Measurements from ENCODE around the gene TBC1D22A.
A peak's percentile ranks its signal among the peaks of the same experiment; 100 is the strongest.
"Not testable (repeated sequence)": the region's sequence is repeated elsewhere in the genome, so short reads cannot be mapped to it uniquely, and the experiment has no call there.

The TBC1D22A gene

DNA sequence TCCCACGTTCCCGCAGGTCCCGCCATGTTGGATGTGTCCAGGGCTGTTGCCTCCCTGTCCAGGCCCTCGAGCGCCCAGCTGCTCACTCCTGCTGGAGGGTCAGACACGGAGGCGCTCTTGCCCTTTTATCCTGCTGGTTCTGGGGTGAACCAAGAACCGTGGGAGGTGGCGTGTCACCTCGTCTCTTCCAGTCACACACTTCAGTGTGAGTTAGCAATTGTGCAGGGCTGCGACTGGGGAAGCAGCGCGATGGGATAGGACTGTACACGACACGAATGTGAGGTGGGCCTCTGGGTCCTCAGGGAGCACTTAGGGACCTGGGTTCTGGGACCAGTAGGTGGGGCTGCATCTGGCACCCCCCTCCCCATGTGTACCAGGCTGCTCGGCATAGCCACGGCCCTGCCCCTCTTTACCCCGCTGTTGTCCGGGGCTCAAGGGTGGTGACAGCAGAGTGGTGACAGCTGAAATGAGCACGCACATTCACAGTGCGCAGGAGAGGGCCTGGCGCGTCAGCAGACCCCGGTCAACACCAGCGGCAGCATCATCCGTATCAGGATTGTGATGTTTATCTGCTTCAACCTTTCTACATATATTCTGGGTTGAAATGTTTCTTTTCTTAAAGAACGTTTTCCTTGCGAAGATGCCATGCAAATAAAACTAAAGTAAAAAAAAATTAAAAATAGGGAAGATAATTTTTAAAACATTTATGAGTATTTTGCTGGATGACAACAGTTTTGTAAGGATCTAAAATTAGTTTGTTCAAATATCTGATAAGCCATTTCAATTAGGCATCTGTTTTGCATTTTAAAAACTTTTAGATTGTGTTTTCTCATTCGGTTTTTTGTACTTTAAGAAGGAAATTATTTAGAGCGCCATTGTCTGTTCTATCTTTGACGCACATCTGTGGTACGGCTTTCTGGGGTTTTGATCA lies 210.7 kb downstream of the TBC1D22A start:
- no peak for DNase-seq (ENCODE audit: low read depth in 2 of 2)

DNA sequence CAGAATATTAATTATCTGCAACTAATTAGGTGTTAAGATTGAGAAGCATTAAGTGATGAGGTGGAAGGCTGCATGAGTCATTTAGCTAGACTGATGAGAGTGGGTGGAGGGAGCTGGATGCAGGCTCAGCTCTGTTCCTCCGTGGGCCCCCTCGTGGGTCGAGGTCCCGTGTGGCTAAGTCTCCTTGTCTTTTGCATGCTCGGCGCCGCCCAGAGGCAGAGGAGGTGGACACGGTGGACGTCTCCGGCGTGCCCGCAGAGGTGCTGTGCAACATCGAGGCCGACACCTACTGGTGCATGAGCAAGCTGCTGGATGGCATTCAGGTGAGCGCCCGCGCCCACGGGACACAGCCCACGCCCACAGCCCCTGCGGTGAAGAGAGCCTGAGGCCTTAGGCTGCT lies 211.6 kb downstream of the TBC1D22A start:
- DNase-seq (ENCODE audit: low read depth in 2 of 2): no peak

DNA sequence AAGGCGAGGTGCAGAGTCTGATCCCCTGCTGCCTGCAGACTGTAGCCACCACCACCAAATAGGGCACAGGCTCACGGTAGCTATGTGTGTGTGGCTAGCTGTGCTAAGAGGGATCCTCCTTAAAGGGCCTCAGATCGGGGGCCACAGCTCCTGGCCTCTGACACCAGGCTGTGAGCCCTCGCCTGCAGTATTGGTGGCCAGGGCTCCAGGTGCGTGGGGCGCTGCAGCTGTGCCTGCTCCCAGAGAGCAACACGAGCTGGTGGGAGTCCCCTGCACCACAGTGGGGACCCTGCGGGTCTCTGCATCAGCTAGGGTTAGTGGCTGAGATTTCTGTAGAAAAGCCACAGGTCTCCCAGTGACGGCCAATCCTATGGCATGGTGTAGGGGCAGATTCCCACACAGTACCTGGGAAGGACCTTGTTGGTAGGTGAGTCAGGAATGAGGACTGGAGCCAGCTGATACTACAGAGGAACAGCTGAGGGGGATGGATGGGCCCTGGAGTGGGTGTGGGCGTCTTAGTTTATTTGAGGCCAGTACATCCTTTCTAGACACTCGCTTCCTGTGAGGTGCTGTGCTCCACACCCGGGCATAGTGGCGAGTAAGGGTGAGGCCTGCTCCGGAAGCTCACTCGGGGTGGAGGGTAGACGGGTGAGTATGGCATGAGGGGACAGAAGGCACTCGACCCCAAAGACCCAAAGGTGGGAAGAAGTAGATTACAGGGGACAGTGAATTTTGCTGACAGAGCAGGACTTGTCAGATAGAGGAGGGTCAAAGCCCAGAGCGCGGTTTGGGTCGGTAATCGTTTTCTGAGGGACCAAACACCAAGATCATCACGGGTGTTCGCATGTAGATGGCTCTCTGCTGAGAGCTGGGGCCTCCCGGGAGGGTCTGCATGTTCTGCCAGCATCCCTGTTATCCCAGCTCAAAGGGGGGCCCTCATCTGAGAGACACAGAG lies 212.5 kb downstream of the TBC1D22A start:
- DNase-seq (ENCODE audit: low read depth in 2 of 2): no peak

DNA sequence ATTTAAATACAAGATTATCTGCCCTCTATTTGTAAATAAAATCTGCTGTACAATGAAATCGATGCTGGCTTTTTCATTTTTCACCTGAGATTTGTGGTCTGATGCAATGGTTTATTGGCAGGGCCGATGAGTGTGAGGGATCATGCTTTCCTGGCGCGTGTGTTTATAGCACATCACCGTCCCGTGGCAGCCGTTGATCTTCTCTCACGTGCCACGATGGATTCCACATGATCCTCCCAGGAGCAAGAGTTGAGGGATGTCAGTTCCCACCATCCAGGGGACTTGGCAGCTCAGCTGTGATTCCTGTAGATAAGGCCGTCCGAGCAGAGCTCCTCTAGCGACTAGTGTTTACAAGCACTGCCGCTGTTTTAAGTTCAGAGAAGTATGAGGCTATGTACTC lies 213.7 kb downstream of the TBC1D22A start:
- no peak for DNase-seq (ENCODE audit: low read depth in 2 of 2)

DNA sequence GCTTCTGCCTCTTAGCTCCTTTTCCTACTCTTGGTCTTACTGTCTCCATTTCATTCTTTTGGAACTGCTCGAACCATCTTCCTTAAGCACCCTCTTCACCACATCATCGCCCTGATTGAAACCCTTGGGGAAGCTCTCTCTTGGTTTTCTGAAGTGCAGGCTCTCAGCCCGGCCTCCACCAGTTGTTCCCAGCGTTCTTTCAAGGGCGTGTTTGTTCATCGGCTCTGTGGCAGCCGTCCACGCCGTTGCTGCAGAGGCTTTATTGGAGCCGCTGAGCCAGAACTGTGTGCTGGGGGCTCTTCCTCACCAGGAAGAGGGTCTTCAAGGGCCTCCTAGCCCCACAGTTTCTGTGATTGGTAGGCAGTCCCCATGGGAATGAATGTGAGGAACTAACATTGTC lies 214.1 kb downstream of the TBC1D22A start:
- DNase-seq (ENCODE audit: low read depth in 2 of 2): no peak

DNA sequence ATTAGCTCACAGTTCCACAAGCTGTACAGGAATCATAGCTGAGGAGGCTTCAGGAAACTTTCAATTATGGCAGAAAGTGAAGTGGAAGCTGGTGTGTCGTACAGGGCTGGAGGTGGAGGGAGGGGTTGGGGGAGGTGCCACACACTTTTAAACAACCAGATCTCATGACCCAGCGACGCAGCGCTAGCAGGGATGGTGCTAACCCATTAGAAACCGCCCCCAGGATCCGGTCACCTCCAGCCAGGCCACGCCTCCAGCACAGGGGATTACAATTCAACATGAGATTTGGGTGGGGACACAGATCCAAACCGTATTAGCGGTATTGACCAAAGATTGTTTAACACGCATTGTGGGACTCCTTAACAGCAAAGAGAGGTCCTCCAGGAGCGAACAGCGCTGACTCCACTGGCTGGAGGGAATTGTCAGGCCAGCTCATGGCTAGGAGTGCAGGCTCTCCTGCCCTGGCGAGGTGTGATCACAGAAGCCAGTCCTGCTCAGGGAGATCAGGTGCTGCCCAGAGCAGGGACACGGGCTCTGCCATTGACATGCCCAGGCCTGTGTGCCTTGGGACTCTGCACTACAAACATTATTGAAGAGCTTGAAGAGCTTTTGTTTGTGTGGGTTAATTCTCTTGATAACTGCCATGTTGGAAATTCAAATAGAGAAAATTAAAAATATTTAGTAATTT lies 215.3 kb downstream of the TBC1D22A start:
- no peak for DNase-seq (ENCODE audit: low read depth in 2 of 2)

DNA sequence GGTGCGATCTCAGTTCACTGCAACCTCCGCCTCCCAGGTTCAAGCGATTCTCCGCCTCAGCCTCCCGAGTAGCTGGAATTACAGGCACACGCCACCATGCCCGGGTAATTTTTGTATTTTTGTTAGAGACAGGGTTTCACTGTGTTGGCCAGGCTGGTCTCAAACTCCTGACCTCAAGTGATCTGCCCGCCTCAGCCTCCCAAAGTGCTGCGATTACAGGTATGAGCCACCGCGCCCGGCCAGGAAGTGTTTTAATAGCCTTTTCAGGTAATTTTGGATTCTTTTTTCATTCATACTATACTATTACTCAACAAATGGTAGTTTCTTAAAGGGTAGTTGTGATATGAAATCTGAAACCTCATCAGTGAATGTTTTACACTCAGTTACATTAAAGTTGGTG lies 216.2 kb downstream of the TBC1D22A start:
- not testable (repeated sequence) for DNase-seq (ENCODE audit: low read depth in 2 of 2)

DNA sequence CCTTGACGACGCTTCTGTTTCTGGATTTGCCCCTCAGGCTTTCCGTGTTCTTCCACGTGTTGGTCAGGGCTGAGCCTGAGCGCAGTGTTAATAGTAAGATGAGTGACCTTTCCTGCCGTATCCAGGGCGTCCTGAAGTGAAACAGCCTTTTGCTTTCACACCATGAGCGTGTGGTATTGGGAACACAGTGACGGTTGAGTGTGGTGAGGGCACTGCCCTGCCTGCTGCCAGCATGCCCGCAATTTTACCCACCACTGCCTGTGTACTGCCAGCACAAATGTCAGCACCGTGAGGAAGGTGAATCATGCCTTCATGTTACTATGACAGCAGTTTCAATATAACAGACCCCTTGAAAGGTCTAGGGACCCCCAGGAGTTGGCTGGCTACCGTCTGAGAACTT lies 217.1 kb downstream of the TBC1D22A start:
- no peak for DNase-seq (ENCODE audit: low read depth in 2 of 2)

DNA sequence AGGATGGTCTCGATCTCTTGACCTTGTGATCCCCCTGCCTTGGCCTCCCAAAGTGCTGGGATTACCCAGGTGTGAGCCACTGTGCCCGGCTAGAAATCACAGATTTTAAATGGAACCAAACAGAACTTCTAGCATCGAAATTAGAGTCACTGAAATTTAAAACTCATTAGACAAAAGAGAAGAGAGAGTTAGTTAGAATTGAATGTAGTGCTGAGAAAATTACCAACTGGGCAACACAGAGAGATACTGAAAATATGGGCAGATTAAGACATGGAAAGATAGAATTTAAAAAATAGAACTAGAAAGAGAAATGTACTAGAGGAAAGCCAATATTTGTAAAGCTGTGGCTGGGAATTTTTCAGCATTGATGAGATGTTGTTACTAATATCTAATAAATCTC lies 217.9 kb downstream of the TBC1D22A start:
- DNase-seq (ENCODE audit: low read depth in 2 of 2): no peak

DNA sequence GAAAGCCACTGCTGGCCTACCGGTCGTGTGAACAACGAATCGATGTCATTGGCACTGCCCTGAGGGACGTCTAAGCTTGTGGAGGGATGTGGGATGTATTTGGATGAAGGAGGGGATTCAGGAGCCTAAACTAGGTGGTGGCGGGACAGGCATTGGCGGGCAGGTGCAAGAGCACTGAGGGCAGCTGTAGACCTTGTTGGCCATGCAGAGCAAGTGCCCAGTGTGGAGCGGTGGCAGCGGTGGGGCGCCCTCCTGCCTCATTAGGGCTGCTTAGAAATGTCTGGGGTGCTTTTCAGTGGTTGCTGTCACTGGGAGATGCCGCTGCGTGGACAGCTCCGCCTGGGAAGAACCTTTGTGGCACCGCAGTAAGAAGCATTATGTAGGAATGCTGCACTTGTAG lies 220.2 kb downstream of the TBC1D22A start:
- no peak for DNase-seq (ENCODE audit: low read depth in 2 of 2)

DNA sequence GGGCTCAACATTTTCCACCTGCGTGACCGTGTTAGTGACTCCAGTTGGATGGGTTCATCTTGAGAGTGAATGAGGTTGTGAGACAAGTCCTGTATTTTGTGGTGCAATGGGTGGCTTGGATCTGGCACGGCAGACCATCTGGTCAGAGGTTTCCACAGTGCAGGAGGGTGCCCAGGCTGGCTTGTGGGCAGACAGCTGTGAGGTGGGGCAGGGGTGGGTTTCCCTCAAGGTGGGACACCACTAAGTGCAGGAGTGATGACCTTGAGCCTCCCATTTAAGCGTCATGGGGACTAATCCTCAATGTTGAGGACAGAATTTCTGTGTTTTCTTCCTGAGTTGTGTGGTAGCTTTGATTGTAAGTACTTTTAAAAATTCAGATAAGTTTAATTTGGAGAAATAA lies 220.6 kb downstream of the TBC1D22A start:
- no peak for DNase-seq (ENCODE audit: low read depth in 2 of 2)

DNA sequence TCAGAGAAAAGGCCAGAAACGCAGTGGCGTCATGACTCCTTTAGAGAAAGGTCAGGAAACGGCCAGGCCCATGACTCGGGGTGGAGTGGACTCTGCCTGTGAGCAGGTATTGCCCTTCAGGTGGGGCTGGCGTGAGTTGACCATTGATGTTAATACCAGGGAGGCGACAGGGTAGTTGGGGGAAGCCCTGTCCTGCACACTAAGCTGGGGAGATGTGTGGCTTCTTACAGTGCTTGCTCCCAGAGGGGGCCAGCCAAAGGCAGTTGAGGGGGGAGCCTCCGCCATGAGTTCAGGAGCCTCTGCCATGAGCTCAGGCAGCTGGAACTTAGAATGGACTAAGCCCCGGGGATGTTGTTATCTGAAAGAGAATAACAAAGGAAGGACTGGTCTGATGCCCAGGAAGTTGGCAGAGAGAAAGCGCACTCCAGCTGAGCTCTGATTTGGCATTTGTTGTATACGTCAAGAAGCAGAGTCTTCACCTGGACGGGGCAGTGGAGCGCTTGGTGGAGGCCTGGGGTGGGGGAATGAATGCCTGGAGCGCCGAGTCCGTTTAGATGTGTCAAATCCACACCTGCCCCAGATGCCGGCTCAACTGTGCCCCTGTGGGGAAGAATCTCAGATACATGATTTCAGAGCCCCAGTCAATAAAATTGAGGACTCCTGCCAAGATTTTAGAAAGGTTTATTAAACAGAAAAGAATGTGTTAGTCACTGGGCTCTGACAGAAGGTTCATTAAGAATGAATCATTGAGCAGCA lies 222.5 kb downstream of the TBC1D22A start:
- peak; percentile 41 to 44 for DNase-seq (ENCODE audit: low read depth in 2 of 2)

DNA sequence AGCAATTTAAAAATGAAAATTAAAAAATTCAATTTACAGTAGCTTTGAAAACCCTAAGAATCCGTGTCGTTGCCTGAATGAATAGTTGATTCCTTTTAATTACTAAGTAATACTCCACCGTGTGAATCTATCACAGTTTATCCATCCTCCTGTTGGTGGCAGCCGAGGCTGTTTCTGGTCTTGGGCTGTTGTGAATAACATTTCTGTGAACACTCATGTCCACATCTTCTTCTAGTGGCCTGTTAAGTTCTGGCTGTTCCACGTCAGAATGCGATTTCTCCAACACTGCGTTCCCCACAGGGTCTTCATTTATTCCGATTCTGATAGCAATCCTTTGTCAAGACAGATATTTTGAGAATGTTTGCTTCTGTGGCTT lies 223.0 kb downstream of the TBC1D22A start:
- no peak for DNase-seq (ENCODE audit: low read depth in 2 of 2)

DNA sequence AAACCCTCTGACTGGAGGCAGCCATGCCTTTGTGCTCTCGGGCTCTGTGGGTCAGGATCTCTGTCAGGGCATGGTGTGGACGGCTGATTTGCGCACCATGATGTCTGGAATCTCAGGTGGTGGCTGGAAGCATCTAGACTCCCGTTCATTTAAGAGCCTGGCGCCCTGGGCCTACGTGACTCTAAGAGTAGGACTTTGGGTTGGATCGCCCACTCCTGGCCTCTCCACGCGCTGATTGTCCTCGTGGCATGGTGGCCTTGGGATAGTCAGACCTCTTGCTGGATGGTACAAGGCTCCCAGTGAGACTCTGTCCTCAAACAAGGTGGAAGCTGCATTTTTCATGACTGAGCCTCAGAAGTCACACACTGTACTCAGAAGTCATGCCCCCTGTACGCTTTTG lies 224.3 kb downstream of the TBC1D22A start:
- DNase-seq (ENCODE audit: low read depth in 2 of 2): no peak

DNA sequence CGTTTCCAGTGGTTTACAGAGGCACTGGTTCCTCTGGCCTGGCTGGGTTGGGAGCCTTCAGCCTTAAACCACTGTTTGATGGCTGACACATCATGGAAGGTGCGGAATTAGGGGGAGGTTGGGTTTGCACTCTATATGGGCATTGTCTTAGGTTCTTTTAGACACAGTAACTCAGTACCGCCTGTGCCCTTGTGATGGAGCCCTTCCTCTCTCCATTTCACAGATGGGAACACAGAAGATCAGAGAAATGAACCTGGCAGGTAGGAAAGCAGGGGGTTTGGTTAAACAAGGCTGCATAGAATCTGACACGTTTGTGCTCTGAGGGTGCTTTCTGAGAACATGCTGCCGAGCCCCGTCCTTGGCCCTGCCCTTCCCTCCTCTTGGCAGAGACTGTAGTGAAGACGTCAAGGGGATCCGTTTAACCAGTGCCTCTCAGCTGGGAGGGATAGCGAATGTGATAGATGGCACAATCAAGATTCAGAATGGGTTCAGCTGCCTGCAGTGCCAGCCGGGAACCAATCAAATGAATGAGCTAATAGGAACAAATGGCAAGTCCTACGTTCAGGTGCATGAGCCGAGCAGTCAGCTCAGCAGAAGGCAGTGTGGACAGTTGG lies 228.6 kb downstream of the TBC1D22A start:
- no peak for DNase-seq (ENCODE audit: low read depth in 2 of 2)

DNA sequence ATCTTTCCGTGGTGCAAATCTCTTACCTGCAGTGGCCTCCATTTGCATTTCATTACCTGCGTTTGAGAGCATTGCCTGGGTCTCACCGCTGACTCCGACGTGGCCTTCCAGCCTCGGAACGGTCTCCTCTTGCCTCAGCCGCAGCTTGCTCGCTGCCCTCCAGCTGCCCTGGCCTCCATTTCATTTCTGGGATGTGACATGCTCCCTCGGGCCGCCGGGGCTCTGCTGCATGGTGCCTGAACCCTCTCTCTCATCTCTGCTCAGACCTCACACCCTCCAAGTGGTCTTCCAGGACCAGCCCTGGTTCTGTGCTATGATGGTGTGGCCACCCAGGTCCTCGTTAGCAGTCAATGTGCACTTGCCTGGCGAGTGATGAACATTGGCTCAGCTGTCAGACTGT lies 229.2 kb downstream of the TBC1D22A start:
- DNase-seq (ENCODE audit: low read depth in 2 of 2): no peak

DNA sequence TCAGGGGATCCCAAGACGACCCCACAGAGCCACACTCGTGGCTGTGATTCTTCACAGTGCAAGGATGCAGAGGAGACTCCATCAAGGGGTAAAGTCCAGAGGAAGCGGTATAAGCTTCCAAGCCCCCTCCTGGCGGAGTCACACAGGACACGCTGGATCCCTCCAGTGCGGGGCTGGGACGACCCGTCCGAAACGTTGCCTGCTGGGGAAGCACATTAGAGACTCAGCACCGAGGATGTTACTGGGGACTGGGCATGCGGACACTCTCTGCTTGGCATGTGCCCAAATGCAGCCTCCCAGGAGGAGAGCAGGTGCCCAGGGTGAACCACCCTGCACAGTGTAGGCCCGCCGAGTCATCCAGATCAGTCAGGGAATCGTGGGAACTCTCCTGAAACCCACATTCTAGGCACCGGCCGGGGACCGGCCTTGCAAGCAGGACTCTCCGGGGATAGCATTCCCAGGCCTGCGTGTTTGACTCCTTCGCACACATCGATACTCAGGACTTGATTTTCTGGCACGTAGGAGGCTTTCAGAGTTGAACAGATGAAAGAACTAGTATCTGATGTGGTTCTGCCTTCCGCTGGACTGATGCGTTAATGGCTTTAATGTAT lies 229.8 kb downstream of the TBC1D22A start:
- DNase-seq (ENCODE audit: low read depth in 2 of 2): no peak

DNA sequence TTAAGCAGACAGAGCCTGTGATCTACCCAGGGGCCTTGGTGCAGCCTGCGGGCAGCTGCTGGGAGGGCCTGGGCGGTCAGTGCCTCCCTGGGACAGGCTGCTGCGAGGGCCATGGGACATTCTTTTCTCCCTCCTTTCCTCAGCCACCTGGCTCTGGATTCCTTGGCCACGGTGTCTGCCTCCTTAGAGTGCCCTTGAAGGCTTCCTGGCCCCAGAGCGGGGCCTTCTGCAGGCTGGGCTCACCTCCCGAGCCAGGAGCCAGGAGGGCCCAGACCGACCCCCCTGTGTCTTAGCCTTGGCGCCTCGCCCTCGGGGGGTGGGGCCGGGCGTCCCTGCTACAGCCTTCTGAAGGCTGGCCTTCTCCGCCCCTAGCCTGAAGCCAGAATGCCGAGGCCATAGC lies 231.2 kb downstream of the TBC1D22A start:
- no peak for DNase-seq (ENCODE audit: low read depth in 2 of 2)

DNA sequence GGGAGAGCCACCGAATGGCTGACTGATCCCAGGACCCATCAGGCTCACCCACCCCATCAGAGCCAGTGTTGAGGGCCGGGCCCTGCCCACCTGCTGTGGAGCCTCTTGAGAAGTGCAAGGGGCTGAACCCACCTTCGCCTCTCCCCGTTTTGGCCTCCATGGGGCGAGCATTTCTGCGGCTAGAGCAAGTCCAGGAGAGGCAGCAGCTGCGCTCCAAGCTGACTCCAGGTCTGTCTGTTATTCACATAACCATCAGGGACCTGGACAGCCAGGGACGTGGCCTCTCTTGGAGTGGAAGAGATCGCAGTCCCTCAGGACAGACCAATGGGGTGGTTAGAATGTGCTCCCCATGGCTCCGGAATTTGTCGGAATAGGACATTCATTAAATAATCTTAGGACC lies 231.8 kb downstream of the TBC1D22A start:
- no peak for DNase-seq (ENCODE audit: low read depth in 2 of 2)

DNA sequence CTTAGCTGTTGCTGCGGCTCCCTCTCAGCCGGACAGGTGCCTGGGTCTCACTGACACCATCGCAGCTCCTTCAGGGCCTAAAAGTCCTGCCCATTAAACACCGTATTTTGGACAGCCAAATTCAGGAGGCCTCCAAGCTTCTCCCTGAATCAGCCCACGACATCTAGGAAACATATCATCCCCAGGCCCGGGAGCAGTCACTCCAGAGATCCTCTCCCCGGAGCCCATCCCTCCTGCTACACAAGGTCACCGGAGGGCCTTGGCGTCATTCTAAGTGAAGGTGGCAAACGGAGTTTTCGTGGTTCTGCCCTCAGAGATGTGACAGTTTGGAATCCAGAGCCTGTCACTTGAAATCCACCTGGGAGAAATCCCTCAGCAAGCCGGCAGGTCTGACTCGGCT lies 232.5 kb downstream of the TBC1D22A start:
- no peak for DNase-seq (ENCODE audit: low read depth in 2 of 2)
